ENCODE measurements around the gene STC2. TPM values are rescaled to one million over a fixed set of nuclear protein-coding genes. Genes with fewer than 3 reads are reported as not detected.
"Not testable (repeated sequence)": the region's sequence is repeated elsewhere in the genome, so short reads cannot be mapped to it uniquely, and the experiment has no call there.

STC2 gene
- total RNA-seq, 1 experiment from 2014 or later: 103 TPM

DNA sequence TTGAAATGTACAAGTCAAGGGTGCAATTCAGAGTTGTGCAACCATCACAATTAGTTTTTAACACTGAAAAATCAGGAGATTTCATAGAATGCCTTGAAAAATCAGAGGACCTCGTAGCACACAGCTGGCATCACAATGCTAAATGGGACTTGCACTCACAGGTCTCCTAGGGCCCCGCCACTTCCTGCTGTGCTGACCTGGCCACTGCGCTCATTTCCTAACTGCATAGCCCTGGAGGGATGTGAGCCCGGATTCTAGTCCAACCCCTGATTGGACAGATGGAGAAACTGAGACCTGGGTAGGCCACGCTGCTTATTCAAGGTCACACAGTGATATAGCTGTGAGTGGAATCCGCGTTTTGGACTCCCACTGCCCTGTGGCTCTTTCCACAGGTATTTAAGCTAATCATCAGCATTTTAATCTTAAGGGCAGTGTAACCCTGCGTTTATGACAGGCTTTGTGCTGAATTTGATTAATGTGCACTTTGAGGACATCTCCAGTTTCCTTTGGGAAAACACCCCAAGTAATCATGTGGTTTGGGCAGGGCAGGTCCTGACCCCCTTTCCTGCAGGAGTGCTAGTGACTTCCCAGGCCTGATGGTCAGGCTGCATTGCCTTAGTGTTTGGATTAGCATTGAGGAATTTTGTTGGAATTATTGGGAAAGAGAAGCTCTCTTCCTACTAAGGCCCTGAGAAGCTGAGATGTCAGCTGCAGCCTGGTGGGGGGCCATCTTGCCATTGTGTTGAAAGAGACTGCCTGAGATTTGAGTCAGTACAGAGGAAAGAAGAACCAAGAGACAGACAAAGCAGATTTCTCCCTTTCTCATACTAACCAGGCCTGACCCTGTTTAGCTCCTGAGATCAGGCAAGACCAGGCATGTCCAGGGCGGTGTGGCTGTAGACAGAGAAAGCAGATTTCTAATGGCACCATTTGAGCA is 36.2 kb downstream of the STC2 start:
- Histone ChIP-seq H3K4me3 (no peak overlapping the region), H3K9me3 (no peaks in the 10 kb centered on the region), H3K27me3 (no peaks in the 10 kb centered on the region), H3K36me3 (no peaks in the 10 kb centered on the region)
- DNase-seq: no peak

DNA sequence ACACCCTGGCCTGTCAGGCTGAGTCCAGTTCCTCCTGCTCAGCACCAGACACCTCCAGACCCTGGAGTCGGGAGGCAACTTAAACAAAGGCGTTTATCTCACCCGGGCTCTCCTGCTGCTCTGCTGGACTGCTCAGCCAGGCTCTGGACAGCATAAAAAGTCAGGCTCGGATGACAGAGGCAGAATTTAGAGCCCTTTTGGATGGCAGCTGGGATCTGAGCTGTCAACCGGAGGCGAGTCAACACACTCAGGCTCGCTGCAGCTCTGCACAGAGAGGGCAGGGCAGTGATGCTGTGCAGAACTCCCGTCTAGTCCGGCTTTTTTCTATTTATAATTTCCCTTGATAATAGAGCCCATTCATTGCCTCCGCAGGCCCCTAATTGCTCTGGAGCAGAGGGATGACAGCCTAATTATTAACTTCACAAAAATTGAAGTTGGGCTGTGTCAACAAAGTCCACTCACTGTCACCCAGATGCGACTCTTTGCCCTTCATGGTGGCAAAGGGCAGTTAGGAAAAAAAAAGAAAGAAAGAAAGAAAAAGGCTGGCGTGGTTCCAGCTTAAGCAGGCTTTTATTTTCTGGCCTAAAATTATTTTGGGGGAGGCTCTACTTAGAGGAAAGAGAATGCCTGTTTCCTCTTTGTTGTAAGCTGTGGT is 37.6 kb downstream of the STC2 start:
- Histone ChIP-seq H3K9me3 (no peaks in the 10 kb centered on the region), H3K27me3 (no peaks in the 10 kb centered on the region), H3K36me3 (no peaks in the 10 kb centered on the region), H3K4me3 (no peak overlapping the region)
- no peak for DNase-seq

DNA sequence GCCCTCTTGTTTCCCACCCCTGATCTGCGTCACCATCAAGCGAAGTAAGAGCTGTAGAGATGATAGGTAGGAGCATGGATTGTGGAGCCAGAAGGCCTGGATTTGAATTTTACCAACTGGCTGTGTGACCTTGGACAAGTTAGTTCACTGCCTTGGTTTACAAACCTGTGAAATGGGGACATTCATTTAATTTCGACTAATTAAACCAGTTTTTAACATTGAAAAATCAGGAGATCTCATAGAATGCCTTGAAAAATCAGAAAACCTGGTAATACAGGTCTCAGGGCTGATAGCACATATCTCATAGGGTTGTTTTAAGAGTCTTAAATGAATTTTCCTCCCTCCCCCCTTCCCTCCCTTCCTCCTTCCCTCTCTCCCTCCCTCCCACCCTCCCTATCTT is 38.8 kb downstream of the STC2 start:
- H3K27me3 ChIP-seq: no peaks in the 10 kb centered on the region
- H3K9me3 ChIP-seq: no peaks in the 10 kb centered on the region
- no peak for DNase-seq
- H3K4me3 ChIP-seq: no peak overlapping the region
- no peaks in the 10 kb centered on the region for H3K36me3 ChIP-seq

DNA sequence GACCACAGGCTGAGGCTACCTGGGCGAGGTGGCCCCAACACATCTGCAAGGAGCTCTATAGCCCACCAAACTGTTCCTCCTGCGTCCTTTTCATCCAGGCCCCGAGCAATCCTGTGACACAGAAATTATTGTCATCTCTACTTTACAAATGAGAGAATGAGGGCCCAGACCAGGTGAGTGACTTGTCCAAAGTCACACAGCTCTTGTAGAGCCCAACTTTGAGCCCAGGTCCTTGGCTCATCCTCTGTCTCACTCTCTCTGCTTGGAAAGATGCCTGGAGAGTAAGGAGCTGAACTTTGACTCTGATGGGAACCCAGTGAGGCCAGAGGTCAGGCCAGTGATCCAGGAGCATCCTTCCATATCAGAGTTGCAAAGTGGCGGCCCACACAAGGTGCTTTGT is 39.6 kb downstream of the STC2 start:
- Histone ChIP-seq H3K36me3 (no peaks in the 10 kb centered on the region), H3K4me3 (no peak overlapping the region), H3K9me3 (0 out of 2 replicates have a peak, but pooled peaks cover 3% of the 10 kb centered on the region), H3K27me3 (no peaks in the 10 kb centered on the region)
- DNase-seq: no peak

DNA sequence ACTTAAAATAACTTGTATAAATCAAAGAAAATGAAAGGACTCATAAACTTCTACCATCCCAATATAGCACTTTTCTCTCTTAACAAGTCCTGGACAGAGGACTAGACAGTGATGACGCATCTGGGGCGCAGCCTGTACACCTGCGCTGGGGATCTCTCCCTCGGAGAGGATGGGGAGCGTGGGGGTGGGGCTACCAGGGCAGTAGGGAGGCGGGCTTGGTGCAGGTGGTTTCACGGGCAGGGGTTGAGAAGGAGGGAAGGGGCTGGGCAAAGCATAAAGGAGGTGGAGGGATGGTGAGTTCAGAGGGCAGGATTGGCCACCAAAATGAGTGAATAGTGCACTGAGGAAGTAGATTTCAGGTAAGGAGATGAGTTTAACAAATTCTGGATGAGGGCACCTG is 41.1 kb downstream of the STC2 start:
- H3K9me3 ChIP-seq: 0 out of 2 replicates have a peak, but pooled peaks cover 3% of the 10 kb centered on the region
- H3K27me3 ChIP-seq: no peaks in the 10 kb centered on the region
- H3K4me3 ChIP-seq: no peak overlapping the region
- no peak for DNase-seq
- no peaks in the 10 kb centered on the region for H3K36me3 ChIP-seq

DNA sequence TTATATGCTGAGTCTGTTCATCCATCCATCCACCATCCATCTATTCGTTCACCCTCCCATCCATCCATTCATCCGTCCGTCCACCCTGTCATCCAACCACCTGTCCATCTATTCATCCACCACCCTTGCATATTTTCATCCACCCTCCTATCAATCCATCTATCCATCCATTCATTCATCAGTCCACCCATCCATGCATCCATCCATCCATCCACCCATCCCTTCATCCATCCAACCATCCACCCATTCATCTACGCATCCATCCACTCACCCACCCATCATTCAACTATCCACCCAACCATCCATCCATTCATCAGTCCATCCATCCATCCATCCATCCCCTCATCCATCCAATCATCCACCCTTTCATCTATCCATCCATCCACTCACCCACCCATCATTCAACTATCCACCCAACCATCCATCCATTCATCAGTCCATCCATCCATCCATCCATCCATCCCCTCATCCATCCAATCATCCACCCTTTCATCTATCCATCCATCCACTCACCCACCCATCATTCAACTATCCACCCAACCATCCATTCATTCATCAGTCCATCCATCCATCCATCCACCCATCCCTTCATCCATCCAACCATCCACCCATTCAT is 43.8 kb downstream of the STC2 start:
- not testable (repeated sequence) for H3K36me3 ChIP-seq, H3K4me3 ChIP-seq, H3K27me3 ChIP-seq, H3K9me3 ChIP-seq, DNase-seq

DNA sequence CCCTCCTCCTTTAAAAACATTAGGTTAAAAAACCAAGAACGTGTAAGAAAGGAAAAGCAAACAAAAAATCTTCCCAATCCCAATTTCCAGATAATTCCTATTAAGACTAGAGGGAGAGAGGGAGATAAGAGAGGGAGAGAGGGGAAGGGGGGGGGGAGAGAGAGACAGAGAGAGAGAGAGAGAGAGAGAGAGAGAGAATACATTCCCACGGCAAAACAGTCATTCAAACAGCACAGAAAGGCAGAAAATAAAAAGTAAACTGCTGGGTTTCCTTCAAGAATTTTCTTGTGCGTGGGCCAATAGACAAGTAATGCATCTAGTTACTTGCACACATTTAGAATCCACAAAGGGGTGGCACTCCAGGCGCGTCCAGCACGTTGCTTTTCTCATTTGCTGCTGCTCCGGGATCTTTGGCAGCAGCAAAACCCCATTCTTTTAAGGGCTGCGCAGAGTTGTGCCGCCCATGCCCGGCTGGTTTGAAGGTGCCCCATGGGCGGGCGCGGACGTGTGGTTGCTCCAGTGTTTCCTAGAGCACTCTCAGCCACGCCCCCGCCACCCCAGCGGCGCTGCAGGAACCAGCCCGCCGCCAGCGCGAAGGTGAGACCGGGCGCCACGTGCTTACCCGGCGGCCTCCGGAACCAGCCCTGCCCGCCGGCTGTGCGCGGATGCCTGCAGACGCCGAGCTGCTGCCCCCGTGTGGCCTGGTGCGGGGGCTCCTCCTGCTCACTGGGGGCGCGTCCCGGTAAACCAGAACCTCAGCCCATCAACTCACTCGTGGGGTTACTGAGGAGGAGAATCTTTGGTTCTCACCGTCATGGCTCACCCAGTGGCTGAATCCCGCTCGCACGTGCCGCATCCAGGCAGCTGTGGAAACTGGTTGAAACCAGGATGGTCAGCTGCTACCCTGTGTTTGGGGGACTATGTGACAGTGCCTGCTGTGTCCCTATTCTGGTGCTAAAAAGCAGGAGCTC is 44.6 kb downstream of the STC2 start:
- Histone ChIP-seq H3K4me3 (peak overlapping the region; percentile 50), H3K27me3 (no peaks in the 10 kb centered on the region), H3K9me3 (0 out of 2 replicates have a peak, but pooled peaks cover 3% of the 10 kb centered on the region), H3K36me3 (no peaks in the 10 kb centered on the region)
- DNase-seq: peak; percentile 92

DNA sequence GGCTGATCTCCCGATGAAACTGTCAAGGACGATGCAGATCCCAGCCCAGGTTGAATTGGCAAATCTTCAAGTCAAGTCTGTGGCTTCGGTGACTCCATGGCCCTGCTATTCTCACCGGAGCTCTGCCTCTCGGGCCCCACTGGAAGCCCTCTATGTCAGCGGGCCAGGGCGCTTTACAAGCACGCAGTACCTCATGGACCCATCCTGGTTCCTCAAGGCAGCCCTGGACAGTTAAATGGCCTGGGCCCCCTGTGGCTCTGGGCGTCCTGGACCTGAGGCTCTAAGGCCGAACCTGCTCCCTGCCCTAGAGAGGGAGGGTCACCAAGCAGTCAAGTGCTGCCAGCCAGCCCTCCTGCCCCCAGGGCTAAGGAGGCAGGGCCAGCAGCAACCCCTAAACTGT is 45.3 kb downstream of the STC2 start:
- no peaks in the 10 kb centered on the region for H3K36me3 ChIP-seq
- peak overlapping the region; percentile 50 for H3K4me3 ChIP-seq
- no peak for DNase-seq
- 0 out of 2 replicates have a peak, but pooled peaks cover 3% of the 10 kb centered on the region for H3K9me3 ChIP-seq
- no peaks in the 10 kb centered on the region for H3K27me3 ChIP-seq

DNA sequence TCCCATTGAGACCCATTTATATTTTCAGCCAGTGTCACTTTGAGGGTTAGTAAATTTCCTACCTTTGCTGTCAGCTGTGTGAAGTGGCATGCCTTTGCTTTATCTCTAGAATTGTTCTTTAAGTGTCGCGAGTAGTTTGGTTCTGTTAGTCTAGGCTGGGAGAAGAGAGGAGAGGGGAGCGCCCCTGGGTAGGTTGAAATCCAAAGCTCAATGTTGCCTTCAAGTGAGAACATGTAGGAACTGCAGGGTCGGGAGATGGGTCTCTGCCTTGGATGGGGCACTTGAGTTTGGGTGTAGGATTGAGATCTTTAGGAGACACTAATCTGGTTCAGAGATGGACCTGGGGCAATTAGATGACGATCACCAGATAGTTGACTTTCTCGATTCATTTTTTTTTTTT is 46.3 kb downstream of the STC2 start:
- peak; percentile 41 for DNase-seq
- 0 out of 2 replicates have a peak, but pooled peaks cover under 1% of the 10 kb centered on the region for H3K27me3 ChIP-seq
- H3K36me3 ChIP-seq: no peaks in the 10 kb centered on the region
- H3K4me3 ChIP-seq: no peak overlapping the region
- 0 out of 2 replicates have a peak, but pooled peaks cover 3% of the 10 kb centered on the region for H3K9me3 ChIP-seq

DNA sequence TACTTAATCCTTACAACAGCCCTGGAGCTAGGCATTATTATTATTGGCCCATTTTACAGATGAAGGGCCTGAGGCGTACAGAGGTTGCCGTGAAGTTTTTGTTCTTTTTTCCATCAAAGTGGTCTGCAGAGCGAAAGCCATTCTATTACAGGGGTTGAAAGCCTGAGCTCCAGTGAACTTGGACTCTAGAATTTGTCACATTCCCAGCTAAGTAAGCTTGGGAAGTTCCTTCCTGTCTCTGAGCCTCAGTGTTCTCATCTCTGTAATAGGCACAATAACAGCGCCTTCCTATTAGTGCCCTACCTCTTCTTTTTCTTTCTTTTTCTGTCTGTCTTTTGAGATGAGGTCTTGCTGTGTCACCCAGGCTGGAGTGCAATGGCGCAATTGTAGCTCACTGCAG is 49.0 kb downstream of the STC2 start:
- no peak for DNase-seq
- Histone ChIP-seq H3K27me3 (peaks cover 11% of the 10 kb centered on the region; the same call in 1 of the 2 replicates), H3K4me3 (no peak overlapping the region), H3K9me3 (peaks cover 8% of the 10 kb centered on the region), H3K36me3 (no peaks in the 10 kb centered on the region)

DNA sequence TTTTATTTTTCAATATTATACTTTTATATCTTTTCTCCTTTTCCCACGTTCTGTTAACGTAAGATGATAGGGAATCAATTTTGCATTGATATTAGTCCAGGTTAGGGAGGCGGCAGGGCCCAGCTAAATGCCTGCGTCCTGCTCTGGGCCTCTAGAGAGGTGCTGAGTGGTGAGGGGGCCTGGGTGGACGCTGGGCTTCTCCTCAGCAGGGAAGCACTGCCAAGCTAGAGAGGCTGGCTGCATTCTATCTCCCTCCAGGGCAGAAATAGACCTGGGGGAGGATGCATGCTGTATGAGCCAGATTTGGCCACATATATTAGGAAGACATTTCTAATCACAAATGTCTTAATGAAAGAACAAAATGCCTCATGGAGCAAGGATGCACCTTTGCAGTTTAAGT is 49.6 kb downstream of the STC2 start:
- DNase-seq: no peak
- Histone ChIP-seq H3K36me3 (no peaks in the 10 kb centered on the region), H3K27me3 (peaks cover 12% of the 10 kb centered on the region; the same call in 1 of the 2 replicates), H3K9me3 (peaks cover 5% of the 10 kb centered on the region), H3K4me3 (no peak overlapping the region)

DNA sequence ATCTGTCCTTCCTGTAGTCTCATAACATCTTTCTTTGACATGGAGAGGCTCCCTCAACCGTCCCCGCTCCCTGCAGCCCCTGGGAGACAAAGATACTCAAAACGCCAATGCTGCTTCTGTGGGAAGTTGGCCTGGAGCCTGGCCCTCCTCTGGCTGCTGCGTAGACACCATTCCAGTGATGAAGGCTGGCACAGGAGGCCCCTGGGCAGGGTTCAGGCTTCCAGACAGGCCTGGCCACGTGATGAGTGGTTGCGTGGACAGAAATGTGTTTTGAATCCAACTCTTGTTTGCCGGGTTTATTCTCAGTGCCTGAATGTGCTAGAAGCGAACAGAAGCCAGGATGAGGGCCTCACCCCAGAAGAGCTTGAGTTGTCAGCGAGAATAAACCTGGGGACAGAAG is 50.0 kb downstream of the STC2 start:
- Histone ChIP-seq H3K9me3 (peaks cover 5% of the 10 kb centered on the region), H3K4me3 (no peak overlapping the region), H3K36me3 (no peaks in the 10 kb centered on the region), H3K27me3 (peaks cover 12% of the 10 kb centered on the region; the same call in 1 of the 2 replicates)
- no peak for DNase-seq

DNA sequence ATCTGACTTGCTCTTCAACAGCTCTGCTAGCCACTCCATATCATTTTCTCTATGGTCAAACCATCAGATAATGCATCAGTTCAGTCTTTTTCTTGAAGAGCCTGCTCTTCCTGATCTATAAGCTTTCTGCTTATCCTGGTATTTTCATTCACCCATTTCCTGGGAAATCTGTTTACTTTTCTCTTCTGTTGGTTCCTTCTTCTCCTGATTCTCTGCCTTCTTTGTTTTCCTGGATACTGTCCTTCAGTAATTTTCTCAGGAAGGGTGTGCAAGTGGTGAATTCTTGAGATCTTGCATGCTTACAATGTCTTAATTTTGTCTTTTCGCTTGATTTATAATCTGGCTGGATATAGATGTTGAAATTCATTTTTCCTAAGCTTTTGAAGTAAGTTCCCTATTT is 53.4 kb downstream of the STC2 start:
- H3K9me3 ChIP-seq: peaks cover 5% of the 10 kb centered on the region
- DNase-seq: no peak
- H3K4me3 ChIP-seq: no peak overlapping the region
- H3K36me3 ChIP-seq: no peaks in the 10 kb centered on the region
- peaks cover 12% of the 10 kb centered on the region; the same call in 1 of the 2 replicates for H3K27me3 ChIP-seq

DNA sequence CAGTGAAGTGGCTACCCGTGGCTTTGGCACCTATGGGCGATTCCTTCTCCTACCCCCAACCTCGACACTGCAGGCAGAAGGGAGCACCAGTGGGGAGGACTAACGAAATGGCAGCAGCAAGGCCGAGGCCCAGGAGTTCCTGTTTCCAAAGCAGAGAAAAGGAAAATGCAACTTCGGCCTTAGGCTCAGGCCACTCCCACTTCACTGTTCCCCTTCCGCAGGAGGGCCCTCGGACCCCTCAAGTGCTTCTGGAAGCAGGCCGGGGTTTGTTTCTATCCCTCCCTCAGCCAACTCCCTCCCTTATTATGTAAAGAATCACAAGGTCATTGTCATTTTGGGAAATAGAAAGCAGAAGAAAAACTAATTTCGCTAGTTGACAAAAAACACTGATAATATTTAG is 56.8 kb downstream of the STC2 start:
- Histone ChIP-seq H3K36me3 (no peaks in the 10 kb centered on the region), H3K9me3 (peaks cover 5% of the 10 kb centered on the region), H3K27me3 (peaks cover 10% of the 10 kb centered on the region), H3K4me3 (no peak overlapping the region)
- no peak for DNase-seq

DNA sequence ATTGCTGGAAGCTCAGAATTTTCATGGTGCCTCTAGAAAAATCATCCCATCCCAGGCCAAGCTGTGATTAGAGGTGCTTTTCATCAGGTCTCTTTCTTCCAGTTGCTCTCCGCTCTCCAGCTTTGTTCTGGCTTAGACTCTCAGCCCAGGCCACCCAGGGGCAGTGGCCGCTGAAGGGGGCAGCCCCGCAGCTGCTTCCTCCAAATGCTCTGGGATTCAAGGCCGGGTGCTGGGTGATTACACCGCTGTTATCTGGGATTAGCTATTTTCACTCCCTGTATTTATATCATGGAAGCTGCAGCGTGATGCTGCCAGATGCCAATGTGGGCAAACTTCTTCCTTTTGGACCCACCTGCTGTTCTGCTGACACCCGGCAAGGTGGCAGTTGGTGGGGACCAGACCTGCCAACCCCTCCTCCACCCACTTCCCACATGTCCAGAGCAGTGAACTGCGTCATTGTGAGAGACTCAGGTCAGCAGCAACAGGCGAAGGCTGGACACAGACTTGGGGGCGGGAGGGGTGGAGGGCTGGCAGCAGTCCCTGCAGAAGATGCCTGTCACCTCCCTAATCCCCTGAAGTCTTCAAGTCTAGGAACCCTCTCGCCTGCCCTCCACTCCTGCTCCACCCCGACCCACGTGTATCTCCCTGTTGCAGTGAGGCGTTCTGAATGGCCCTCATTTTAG is 59.3 kb downstream of the STC2 start:
- Histone ChIP-seq H3K4me3 (no peak overlapping the region), H3K27me3 (peaks cover 14% of the 10 kb centered on the region), H3K36me3 (no peaks in the 10 kb centered on the region), H3K9me3 (no peaks in the 10 kb centered on the region)
- no peak for DNase-seq

DNA sequence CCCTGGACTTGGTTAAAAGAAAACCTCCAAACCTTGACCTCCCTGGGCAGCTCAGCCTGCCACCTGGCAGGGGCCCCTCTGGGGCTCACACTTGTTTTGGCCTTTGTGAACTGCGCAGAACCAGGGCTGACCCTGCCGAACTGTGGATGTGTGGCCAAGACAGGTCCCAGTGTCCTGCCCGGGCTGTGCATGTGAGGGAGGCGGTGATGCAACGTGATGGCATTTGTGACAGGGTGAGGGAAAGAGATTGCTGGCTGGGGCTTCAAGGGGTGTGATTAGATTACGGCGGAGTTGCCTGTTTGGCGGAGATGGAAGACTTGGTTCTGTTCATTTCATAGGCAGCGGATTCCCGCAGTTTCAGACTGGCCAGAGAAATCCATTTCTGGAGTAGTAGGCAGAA is 62.8 kb downstream of the STC2 start:
- no peak for DNase-seq
- Histone ChIP-seq H3K9me3 (no peaks in the 10 kb centered on the region), H3K4me3 (no peak overlapping the region), H3K27me3 (peaks cover 16% of the 10 kb centered on the region), H3K36me3 (no peaks in the 10 kb centered on the region)

Data from MG63 (cell line).